A673 (cell line): ENCODE measurements around the gene CNIH3.

Experiments used
- CTCF ChIP-seq: fragments of 300-800, 200-600 bp; sonication (generic); conservative IDR thresholded peaks from 2 replicates; pipeline ENCODE4 v1.5.1; 2017; ENCODE audit warnings: low read depth, mild to moderate bottlenecking, antibody characterized with exemption, low read length, moderate library complexity, mixed read lengths
- EZH2 ChIP-seq: fragments of 200-600 bp; sonication (generic); IDR thresholded peaks from 2 replicates; pipeline ENCODE4 v1.6.1; 2017; ENCODE audit warnings: borderline replicate concordance, low read depth, mild to moderate bottlenecking, mixed read lengths, antibody characterized with exemption, low read length; ENCODE audit not compliant: poor library complexity, severe bottlenecking

GRCh38 chr1:224719716-224720115 is 103.6 kb downstream of the CNIH3 start:
- TF ChIP-seq CTCF, result no peak
- TF ChIP-seq EZH2, result no peak
